Measurements from ENCODE around the gene RRAS2.

DNA sequence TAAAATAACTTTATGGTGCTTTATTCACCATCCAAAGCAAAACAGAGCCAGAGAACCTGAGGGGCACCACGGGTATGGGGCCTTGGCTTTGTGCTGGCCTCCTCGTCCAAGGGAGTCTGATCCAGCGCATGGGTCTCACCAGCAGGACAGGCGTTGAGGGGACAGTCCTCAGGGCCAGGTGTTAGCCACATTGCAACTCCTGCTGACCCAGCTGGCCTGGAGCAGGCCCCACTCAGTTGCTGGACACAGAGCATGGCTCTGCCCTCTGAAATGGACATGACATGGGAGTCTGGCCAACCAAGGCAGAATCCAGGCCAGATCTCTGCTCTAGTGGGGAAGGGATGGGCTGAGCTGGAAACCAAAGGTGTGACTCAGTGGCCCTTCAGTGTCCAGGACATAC lies 116.2 kb downstream of the RRAS2 start:
- no peak for TF ChIP-seq POLR2A (IDR thresholded peaks at IDR 0.05)
- TF ChIP-seq, protein P1, sequence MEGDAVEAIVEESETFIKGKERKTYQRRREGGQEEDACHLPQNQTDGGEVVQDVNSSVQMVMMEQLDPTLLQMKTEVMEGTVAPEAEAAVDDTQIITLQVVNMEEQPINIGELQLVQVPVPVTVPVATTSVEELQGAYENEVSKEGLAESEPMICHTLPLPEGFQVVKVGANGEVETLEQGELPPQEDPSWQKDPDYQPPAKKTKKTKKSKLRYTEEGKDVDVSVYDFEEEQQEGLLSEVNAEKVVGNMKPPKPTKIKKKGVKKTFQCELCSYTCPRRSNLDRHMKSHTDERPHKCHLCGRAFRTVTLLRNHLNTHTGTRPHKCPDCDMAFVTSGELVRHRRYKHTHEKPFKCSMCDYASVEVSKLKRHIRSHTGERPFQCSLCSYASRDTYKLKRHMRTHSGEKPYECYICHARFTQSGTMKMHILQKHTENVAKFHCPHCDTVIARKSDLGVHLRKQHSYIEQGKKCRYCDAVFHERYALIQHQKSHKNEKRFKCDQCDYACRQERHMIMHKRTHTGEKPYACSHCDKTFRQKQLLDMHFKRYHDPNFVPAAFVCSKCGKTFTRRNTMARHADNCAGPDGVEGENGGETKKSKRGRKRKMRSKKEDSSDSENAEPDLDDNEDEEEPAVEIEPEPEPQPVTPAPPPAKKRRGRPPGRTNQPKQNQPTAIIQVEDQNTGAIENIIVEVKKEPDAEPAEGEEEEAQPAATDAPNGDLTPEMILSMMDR (IDR thresholded peaks at IDR 0.05): no peak
